HUDEP-2 (cell line): ENCODE measurements around the gene C1orf141.

Experiments used
- DNase-seq, 76 experiments: peaks; one replicate each; lab custom pipeline; 2025; ENCODE audit not compliant: unreplicated experiment in 76 of 76; lab: John Stamatoyannopoulos, UW

C1orf141 gene

GRCh38 chr1:67144696-67145095, 9.9 kb upstream of the C1orf141 start:
- DNase-seq: no peak

- DNase-seq: no peak
Observed at GRCh38 chr1:67143966-67144365, 9.2 kb upstream of the C1orf141 start.

GRCh38 chr1:67142931-67143330, 8.2 kb upstream of the C1orf141 start:
- no peak for DNase-seq

DNA sequence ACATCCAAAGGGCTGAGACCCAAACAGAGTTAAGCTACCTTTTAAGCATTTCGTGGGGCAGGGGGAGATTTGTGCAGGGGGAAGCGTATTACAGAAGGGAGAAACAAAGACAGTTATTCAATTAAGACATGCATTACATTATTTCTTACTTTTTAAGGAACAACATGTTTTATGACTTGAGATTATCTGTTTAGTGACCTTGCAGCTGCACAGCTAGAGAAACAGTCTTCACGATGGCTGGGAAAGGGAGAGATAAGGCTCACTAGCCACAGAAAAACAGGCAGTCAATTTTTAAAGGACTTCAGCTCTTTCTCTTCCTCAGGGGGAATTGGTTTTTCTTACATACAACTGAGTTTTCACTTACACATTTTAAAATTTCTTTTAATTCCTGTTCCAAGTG, 7.1 kb upstream of the C1orf141 start:
- peak in 21 of 76 experiments; percentile 1 to 33 (median 12) for DNase-seq

DNA sequence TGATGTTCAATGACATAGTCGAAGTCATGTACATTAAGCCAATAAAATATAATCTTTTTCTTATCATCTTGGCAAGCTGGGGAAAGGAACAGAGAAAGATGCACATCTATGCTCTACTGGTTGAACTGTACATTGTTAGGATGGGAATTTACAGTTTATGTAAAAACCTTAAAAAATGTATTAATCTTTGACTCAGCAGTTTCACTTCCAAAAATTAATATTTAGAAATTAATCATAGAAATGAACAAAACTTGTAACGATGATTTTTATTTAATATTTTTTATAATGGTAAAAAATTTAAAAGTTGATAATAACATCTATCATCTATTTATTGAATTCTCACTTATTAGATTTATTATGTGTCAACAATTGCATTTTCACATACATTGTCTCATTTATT, 5.7 kb upstream of the C1orf141 start:
- DNase-seq: no peak

- DNase-seq: no peak
Observed at GRCh38 chr1:67138813-67139499, 4.2 kb upstream of the C1orf141 start.

DNA sequence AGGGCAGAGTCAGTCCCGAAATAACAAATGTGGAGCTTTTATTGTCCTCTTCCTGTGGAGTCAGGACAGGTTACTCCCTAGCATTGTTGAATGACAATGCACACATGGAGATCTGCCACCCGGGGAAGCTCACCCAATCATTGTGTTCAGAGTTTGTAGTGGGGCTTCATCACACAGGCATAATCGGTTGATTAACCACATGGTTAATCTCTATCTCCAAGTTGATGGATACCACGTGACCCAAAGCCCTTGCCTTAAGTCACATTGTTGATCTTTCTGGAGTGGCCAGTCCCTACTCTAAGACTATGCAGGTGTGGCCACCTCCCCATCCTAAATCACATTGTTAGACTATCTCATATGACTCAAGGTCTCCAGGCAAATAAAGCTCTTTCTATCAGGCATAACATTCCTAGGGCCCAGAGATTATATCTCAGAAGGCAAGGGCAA, 2.6 kb upstream of the C1orf141 start:
- no peak for DNase-seq

- DNase-seq: no peak
Observed at GRCh38 chr1:67135354-67135753, 584 bp upstream of the C1orf141 start.

GRCh38 chr1:67133177-67133576, 1.6 kb downstream of the C1orf141 start:
- DNase-seq: peak in 1 of 76 experiments; percentile 9

GRCh38 chr1:67130673-67131072, 4.1 kb downstream of the C1orf141 start:
- DNase-seq: no peak

DNA sequence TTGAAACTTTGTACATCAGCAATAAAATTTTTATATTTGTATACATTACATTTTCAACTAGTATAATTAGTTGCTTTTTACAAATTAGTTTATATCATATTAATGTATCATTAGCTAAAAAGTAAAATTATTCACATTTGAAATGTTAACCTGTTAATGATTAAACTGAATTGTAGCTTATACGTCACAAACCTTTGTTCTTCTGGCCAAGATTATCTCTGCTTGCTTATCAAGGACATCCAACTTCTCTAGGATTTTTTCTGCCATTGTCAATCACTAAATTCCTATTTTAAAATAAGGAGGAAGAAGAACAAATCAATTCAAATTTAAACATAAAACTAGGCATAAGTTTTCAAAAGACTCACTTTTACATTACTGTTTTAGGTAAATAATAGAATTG, 7.8 kb downstream of the C1orf141 start:
- DNase-seq: no peak

- DNase-seq: no peak
Observed at GRCh38 chr1:67126111-67126746, 8.5 kb downstream of the C1orf141 start.

DNA sequence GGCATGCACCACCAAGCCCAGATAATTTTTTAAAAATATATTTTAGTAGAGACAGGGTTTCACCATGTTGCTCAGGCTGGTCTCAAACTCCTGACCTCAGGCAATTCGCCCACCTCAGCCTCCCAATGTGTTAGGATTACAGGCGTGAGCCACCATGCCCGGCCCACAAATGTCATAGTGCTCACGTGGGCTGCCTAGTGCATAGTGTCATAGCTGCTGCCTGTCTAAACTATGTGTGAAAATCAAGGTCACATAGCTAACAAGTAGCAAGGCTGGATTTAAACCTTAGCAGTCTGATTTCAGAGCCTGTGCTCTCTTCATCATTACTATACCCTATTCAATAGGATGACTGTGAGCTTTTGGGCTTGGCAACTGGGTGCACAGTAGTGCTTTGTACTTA, 10.3 kb downstream of the C1orf141 start:
- DNase-seq: no peak

GRCh38 chr1:67120855-67121619, 13.7 kb downstream of the C1orf141 start:
- DNase-seq: no peak

- DNase-seq: no peak
Observed at GRCh38 chr1:67118646-67119045, 16.1 kb downstream of the C1orf141 start.

DNA sequence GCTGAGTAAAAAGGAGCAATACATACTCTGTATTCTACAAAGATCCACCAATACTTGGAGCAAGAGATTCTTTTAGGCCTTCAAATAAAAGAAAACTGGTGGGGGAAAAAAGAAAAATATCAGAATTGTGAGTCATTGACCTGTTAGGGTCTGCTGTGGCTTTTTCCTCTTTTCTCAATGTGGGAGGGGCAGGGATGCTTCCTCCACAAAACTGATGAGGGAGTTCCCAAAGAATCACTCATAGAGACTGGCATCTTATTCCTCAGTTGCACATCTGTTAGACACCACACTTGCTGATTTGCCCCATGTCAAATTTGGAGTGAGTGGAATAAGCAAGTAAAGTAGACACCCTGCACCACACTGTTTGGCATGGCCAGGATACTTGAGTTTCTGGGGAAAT, 16.6 kb downstream of the C1orf141 start:
- DNase-seq: no peak

GRCh38 chr1:67114162-67114561, 20.6 kb downstream of the C1orf141 start:
- no peak for DNase-seq

DNA sequence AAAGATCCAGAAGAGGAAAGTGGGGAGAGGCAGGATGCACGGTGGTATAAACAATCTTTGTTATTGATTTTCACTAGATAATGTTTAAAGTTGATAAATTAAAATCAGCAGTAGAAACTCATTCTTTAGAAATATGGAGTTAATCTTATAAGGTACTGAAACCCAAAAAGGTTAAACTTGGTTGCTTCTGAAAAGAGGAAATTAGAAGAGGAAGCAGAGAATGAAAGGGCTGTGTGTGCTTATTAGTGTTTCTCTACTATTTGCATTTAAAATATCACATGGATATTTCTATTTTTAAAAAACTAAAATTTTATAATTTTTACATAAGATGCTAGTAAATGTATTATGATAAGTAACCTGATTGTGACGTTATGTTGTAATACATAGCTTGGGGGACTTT, 24.4 kb downstream of the C1orf141 start:
- DNase-seq: no peak

DNA sequence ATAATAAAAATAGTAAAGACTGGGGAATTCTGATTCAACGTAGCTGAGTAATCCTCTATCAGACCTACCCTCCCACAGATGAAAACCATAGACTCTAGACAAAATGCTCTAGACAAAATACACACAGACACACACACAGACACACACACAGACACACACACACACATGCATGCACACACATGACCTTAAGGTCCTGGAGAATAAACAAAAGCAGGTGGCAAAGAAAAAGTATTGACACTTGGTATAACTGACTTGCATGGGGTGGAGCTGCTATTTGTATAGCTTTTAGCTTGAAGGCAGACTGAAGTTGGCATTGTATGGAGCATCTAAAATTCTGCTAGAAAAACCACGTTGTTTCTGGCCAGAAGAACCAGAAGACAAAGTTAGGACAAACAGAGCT, 29.3 kb downstream of the C1orf141 start:
- no peak for DNase-seq

DNA sequence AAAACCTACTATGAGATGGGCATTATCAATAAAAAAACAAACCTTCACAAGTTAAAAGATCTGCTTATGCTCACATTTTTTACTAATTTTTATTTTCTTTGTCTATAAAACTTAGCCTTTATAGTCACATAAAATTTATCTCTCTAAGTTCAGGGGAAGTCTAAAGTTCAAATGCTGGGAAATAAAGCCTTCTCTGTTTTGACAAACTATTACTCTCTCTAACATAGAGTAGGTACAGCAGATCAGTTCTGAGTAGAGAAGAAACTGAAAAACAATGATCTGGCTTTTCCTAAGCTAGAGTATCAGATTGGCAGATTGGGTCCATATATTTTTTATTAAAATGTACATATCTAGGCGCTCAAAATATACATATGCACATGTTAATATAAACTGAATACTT, 31.2 kb downstream of the C1orf141 start:
- no peak for DNase-seq

GRCh38 chr1:67100833-67101232, 33.9 kb downstream of the C1orf141 start:
- no peak for DNase-seq

GRCh38 chr1:67097305-67097704, 37.5 kb downstream of the C1orf141 start:
- DNase-seq: no peak
